ENCODE data around the gene OTUB2.

OTUB2 gene

GRCh38 chr14:94041551-94042346 is 15.6 kb downstream of the OTUB2 start:
- Histone ChIP-seq H3K9me3 (replicated peaks; ENCODE audit: insufficient read depth, low read length) (no peaks in the 10 kb centered on the region), H3F3A (ENCODE audit: insufficient read depth, low read length) (no peaks in the 10 kb centered on the region), H3K79me2 (ENCODE audit: low read length) (no peaks in the 10 kb centered on the region), H3K4me2 (ENCODE audit: low read depth, low read length) (no peak overlapping the region), H3K4me1 (ENCODE audit: low read length) (no peaks in the 10 kb centered on the region), H3K27ac (ENCODE audit: low read length) (no peak overlapping the region), H3K36me3 (replicated peaks; ENCODE audit: insufficient read depth, low read length) (no peaks in the 10 kb centered on the region), H3K9me2 (replicated peaks; ENCODE audit: insufficient read depth, low read length) (no peaks in the 10 kb centered on the region), H2AFZ (ENCODE audit: low read length) (no peak overlapping the region), H4K20me1 (ENCODE audit: insufficient read depth, low read length) (no peaks in the 10 kb centered on the region), H3K27me3 (replicated peaks; ENCODE audit: insufficient read depth, low read length) (no peaks in the 10 kb centered on the region), H3K4me3 (ENCODE audit: low read length) (no peak overlapping the region), H3K9ac (ENCODE audit: low read length) (no peak overlapping the region)
- DNase-seq, result no peak
- TF ChIP-seq, protein P1, sequence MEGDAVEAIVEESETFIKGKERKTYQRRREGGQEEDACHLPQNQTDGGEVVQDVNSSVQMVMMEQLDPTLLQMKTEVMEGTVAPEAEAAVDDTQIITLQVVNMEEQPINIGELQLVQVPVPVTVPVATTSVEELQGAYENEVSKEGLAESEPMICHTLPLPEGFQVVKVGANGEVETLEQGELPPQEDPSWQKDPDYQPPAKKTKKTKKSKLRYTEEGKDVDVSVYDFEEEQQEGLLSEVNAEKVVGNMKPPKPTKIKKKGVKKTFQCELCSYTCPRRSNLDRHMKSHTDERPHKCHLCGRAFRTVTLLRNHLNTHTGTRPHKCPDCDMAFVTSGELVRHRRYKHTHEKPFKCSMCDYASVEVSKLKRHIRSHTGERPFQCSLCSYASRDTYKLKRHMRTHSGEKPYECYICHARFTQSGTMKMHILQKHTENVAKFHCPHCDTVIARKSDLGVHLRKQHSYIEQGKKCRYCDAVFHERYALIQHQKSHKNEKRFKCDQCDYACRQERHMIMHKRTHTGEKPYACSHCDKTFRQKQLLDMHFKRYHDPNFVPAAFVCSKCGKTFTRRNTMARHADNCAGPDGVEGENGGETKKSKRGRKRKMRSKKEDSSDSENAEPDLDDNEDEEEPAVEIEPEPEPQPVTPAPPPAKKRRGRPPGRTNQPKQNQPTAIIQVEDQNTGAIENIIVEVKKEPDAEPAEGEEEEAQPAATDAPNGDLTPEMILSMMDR (IDR thresholded peaks at IDR 0.05; ENCODE audit: low read length), result no peak
- TF ChIP-seq EZH2 (optimal IDR thresholded peaks at IDR 0.05; ENCODE audit: low read depth, low read length), result no peak
- no peak for TF ChIP-seq EZH2phosphoT487 (IDR thresholded peaks at IDR 0.05; ENCODE audit: low read length)

- no peaks in the 10 kb centered on the region for H3K79me2 ChIP-seq (ENCODE audit: low read length)
- H3K9me2 ChIP-seq (replicated peaks; ENCODE audit: insufficient read depth, low read length), result no peaks in the 10 kb centered on the region
- no peak overlapping the region for H3K9ac ChIP-seq (ENCODE audit: low read length)
- H3K27ac ChIP-seq (ENCODE audit: low read length), result no peak overlapping the region
- H3K4me2 ChIP-seq (ENCODE audit: low read depth, low read length), result no peak overlapping the region
- H3K36me3 ChIP-seq (replicated peaks; ENCODE audit: insufficient read depth, low read length), result no peaks in the 10 kb centered on the region
- no peaks in the 10 kb centered on the region for H3K9me3 ChIP-seq (replicated peaks; ENCODE audit: insufficient read depth, low read length)
- TF ChIP-seq, protein P1 (IDR thresholded peaks at IDR 0.05; ENCODE audit: low read length), result no peak
- TF ChIP-seq EZH2 (optimal IDR thresholded peaks at IDR 0.05; ENCODE audit: low read depth, low read length) (no peak), EZH2phosphoT487 (IDR thresholded peaks at IDR 0.05; ENCODE audit: low read length) (no peak)
- H4K20me1 ChIP-seq (ENCODE audit: insufficient read depth, low read length), result no peaks in the 10 kb centered on the region
- H3K4me3 ChIP-seq (ENCODE audit: low read length), result no peak overlapping the region
- no peak overlapping the region for H2AFZ ChIP-seq (ENCODE audit: low read length)
- no peaks in the 10 kb centered on the region for H3K27me3 ChIP-seq (replicated peaks; ENCODE audit: insufficient read depth, low read length)
- no peaks in the 10 kb centered on the region for H3F3A ChIP-seq (ENCODE audit: insufficient read depth, low read length)
- no peak for DNase-seq
- no peaks in the 10 kb centered on the region for H3K4me1 ChIP-seq (ENCODE audit: low read length)
These were observed 16.4 kb downstream of the OTUB2 start for GRCh38 chr14:94042433-94043091.

GRCh38 chr14:94043111-94043755 is 17.1 kb downstream of the OTUB2 start:
- DNase-seq, result no peak
- Histone ChIP-seq H3K4me2 (ENCODE audit: low read depth, low read length) (no peak overlapping the region), H3K9me3 (replicated peaks; ENCODE audit: insufficient read depth, low read length) (no peaks in the 10 kb centered on the region), H3K79me2 (ENCODE audit: low read length) (no peaks in the 10 kb centered on the region), H3K9me2 (replicated peaks; ENCODE audit: insufficient read depth, low read length) (no peaks in the 10 kb centered on the region), H3K9ac (ENCODE audit: low read length) (no peak overlapping the region), H2AFZ (ENCODE audit: low read length) (no peak overlapping the region), H3F3A (ENCODE audit: insufficient read depth, low read length) (no peaks in the 10 kb centered on the region), H3K4me1 (ENCODE audit: low read length) (no peaks in the 10 kb centered on the region), H4K20me1 (ENCODE audit: insufficient read depth, low read length) (no peaks in the 10 kb centered on the region), H3K27ac (ENCODE audit: low read length) (no peak overlapping the region), H3K36me3 (replicated peaks; ENCODE audit: insufficient read depth, low read length) (no peaks in the 10 kb centered on the region), H3K27me3 (replicated peaks; ENCODE audit: insufficient read depth, low read length) (no peaks in the 10 kb centered on the region), H3K4me3 (ENCODE audit: low read length) (no peak overlapping the region)
- no peak for TF ChIP-seq EZH2phosphoT487 (IDR thresholded peaks at IDR 0.05; ENCODE audit: low read length)

Data from MM.1S (cell line).